H1 (cell line): ENCODE results near the gene OR10J5. TPM values are rescaled to one million over a fixed set of nuclear protein-coding genes. Genes with fewer than 3 reads are reported as not detected.

Source experiments
- CTCF ChIA-PET: fragments of 300-600 bp; sonication (Branson Sonifier 250); formaldehyde crosslinking; loops from one replicate; lab custom pipeline; 2021; ENCODE audit not compliant: partially characterized antibody; lab: Charles Lee
- POLR2A ChIA-PET: fragments of 300-600 bp; sonication (Branson Sonifier 250); formaldehyde crosslinking; loops from one replicate; lab custom pipeline; 2021; ENCODE audit warnings: inconsistent platforms; ENCODE audit not compliant: partially characterized antibody; lab: Charles Lee
- DNase-seq, 2 experiments: peaks; one replicate each; pipeline versions ENCODE4 v3.0.0 to v3.0.0-alpha.2; 2010 to 2022; ENCODE audit warnings: low spot score in 2 of 2, low read depth in 1 of 2, mixed read lengths in 1 of 2
- FAIRE-seq: peaks from 2 replicates; lab custom pipeline; 2011; peaks lifted over from hg19 to GRCh38; lab: Jason Lieb, UNC
- H2AFZ ChIP-seq: 2 replicates; pipeline ENCODE4 v1.8.1; 2012; ENCODE audit warnings: low read length, inconsistent platforms
- H2AK5ac ChIP-seq: 2 replicates; pipeline ENCODE4 v1.6.1; 2013; ENCODE audit warnings: low read depth, low read length
- H2BK120ac ChIP-seq: replicated peaks from 2 replicates; pipeline ENCODE3; 2013; ENCODE audit warnings: low read depth, low read length, inconsistent platforms
- H2BK12ac ChIP-seq: 2 replicates; pipeline ENCODE4 v1.6.1; 2013; ENCODE audit warnings: low read depth, low read length
- H2BK15ac ChIP-seq: 2 replicates; pipeline ENCODE4 v1.6.1; 2013; ENCODE audit warnings: low read length
- H2BK20ac ChIP-seq: 2 replicates; pipeline ENCODE4 v1.6.1; 2013; ENCODE audit warnings: low read length
- H2BK5ac ChIP-seq: 2 replicates; pipeline ENCODE4 v1.6.1; 2013; ENCODE audit warnings: low read depth, low read length
- H3K14ac ChIP-seq: 2 replicates; pipeline ENCODE4 v1.6.1; 2013; ENCODE audit warnings: inconsistent platforms; ENCODE audit not compliant: insufficient read length
- H3K18ac ChIP-seq: 2 replicates; pipeline ENCODE4 v1.6.1; 2013; ENCODE audit warnings: low read length; ENCODE audit errors: extremely low read depth
- H3K23ac ChIP-seq: 2 replicates; pipeline ENCODE4 v1.6.1; 2013; ENCODE audit warnings: inconsistent platforms; ENCODE audit not compliant: insufficient read length
- H3K23me2 ChIP-seq: 2 replicates; pipeline ENCODE4 v1.6.1; 2013; ENCODE audit warnings: low read depth, low read length
- H3K27ac ChIP-seq: 2 replicates; pipeline ENCODE4 v1.6.1; 2011; ENCODE audit warnings: low read depth, low read length, inconsistent platforms
- H3K27me3 ChIP-seq, 4 experiments: replicated peaks in 1 of 4; 1 replicate in 1 of 4; 2 replicates in 3 of 4; pipeline versions ENCODE4 v1.6.1 to v1.8.1; 2011 to 2013; ENCODE audit warnings: low read length in 3 of 4, mild to moderate bottlenecking in 3 of 4, inconsistent platforms in 2 of 4, mixed read lengths in 2 of 4, moderate library complexity in 1 of 4; ENCODE audit not compliant: control insufficient read depth in 3 of 4, insufficient read depth in 3 of 4; ENCODE audit errors: extremely low read depth in 1 of 4
- H3K36me3 ChIP-seq, 4 experiments: 2 replicates each; pipeline versions ENCODE4 v1.6.1 to v1.8.1; 2011 to 2013; ENCODE audit warnings: mild to moderate bottlenecking in 4 of 4, low read length in 3 of 4, moderate library complexity in 2 of 4, control low read depth in 1 of 4, inconsistent platforms in 1 of 4; ENCODE audit not compliant: insufficient read depth in 4 of 4, control insufficient read depth in 2 of 4
- H3K4ac ChIP-seq: replicated peaks from 2 replicates; pipeline ENCODE3; 2013; ENCODE audit warnings: low read length, low read depth, mixed read lengths, inconsistent platforms; ENCODE audit not compliant: insufficient read length
- H3K4me1 ChIP-seq, 4 experiments: replicated peaks in 1 of 4; 1 replicate in 1 of 4; 2 replicates in 3 of 4; pipeline versions ENCODE4 v1.6.1 to v1.8.1; 2011 to 2013; ENCODE audit warnings: low read length in 3 of 4, inconsistent platforms in 2 of 4, mixed read lengths in 1 of 4; ENCODE audit not compliant: insufficient read depth in 4 of 4, control insufficient read depth in 3 of 4
- H3K4me2 ChIP-seq, 2 experiments: 2 replicates each; pipeline versions ENCODE4 v1.6.1 to v1.8.1; 2011 to 2013; ENCODE audit warnings: low read depth in 2 of 2, low read length in 2 of 2, control low read depth in 1 of 2, inconsistent platforms in 1 of 2, mild to moderate bottlenecking in 1 of 2; ENCODE audit not compliant: insufficient read depth in 1 of 2
- H3K4me3 ChIP-seq, 4 experiments: fragments of 200-600, 300-600 bp in 1 of 4; sonication (generic), shearing (Covaris generic), sonication (Bioruptor Twin) in 1 of 4; 2 replicates each; pipeline versions ENCODE4 v1.5.1 to v1.8.1; 2011 to 2016; ENCODE audit warnings: low read length in 4 of 4, low read depth in 3 of 4, control low read depth in 2 of 4, inconsistent platforms in 2 of 4, mild to moderate bottlenecking in 2 of 4, mixed read lengths in 1 of 4, moderate library complexity in 1 of 4; ENCODE audit not compliant: insufficient read depth in 2 of 4; ENCODE audit errors: extremely low read depth in 1 of 4
- H3K56ac ChIP-seq: replicated peaks from 2 replicates; pipeline ENCODE3; 2013; ENCODE audit warnings: low read depth, mild to moderate bottlenecking, mixed read lengths, low read length, inconsistent platforms; ENCODE audit not compliant: insufficient read length
- H3K79me1 ChIP-seq: 2 replicates; pipeline ENCODE4 v1.6.1; 2013; ENCODE audit warnings: low read depth, low read length, control low read depth
- H3K79me2 ChIP-seq, 2 experiments: 2 replicates each; pipeline versions ENCODE4 v1.6.1 to v1.8.1; 2012 to 2013; ENCODE audit warnings: low read length in 2 of 2, mild to moderate bottlenecking in 2 of 2, inconsistent platforms in 1 of 2; ENCODE audit not compliant: insufficient read depth in 2 of 2, control insufficient read depth in 1 of 2
- H3K9ac ChIP-seq, 4 experiments: replicated peaks in 1 of 4; 1 replicate in 1 of 4; 2 replicates in 3 of 4; pipeline versions ENCODE4 v1.6.1 to v1.8.1; 2011 to 2013; ENCODE audit warnings: low read depth in 3 of 4, low read length in 3 of 4, control low read depth in 2 of 4, mild to moderate bottlenecking in 2 of 4, moderate library complexity in 2 of 4, inconsistent platforms in 1 of 4; ENCODE audit errors: extremely low read depth in 1 of 4
- H3K9me3 ChIP-seq, 2 experiments: 2 replicates each; pipeline versions ENCODE4 v1.6.1 to v1.8.1; 2012 to 2013; ENCODE audit warnings: mild to moderate bottlenecking in 2 of 2, moderate library complexity in 2 of 2, control low read depth in 1 of 2, inconsistent platforms in 1 of 2, low read depth in 1 of 2, low read length in 1 of 2, mixed read lengths in 1 of 2; ENCODE audit not compliant: insufficient read depth in 2 of 2
- H4K20me1 ChIP-seq, 2 experiments: replicated peaks in 1 of 2; 2 replicates each; pipeline versions ENCODE3 to v1.8.1; 2011 to 2013; ENCODE audit warnings: inconsistent platforms in 2 of 2, low read length in 2 of 2, mild to moderate bottlenecking in 1 of 2; ENCODE audit not compliant: insufficient read depth in 2 of 2, control insufficient read depth in 1 of 2
- H4K5ac ChIP-seq: 2 replicates; pipeline ENCODE4 v1.6.1; 2013; ENCODE audit warnings: low read length, low read depth, mixed read lengths, inconsistent platforms; ENCODE audit not compliant: insufficient read length
- H4K8ac ChIP-seq: 2 replicates; pipeline ENCODE4 v1.8.0; 2013; ENCODE audit warnings: mild to moderate bottlenecking, moderate library complexity, low read length, inconsistent platforms; ENCODE audit not compliant: insufficient read depth; ENCODE audit errors: extremely low read depth
- H4K91ac ChIP-seq: replicated peaks from 2 replicates; pipeline ENCODE3; 2013; ENCODE audit warnings: low read length, mixed read lengths, inconsistent platforms; ENCODE audit not compliant: insufficient read length
- CBX5 ChIP-seq: fragments of 300-800, 300-1000 bp; sonication (generic); IDR thresholded peaks from 2 replicates; pipeline ENCODE4 v1.7.1; 2016; ENCODE audit warnings: antibody characterized with exemption, low read length, low read depth
- CBX8 ChIP-seq: fragments of 300-800, 300-1000 bp; sonication (generic); IDR thresholded peaks from 2 replicates; pipeline ENCODE4 v1.7.1; 2016; ENCODE audit warnings: low read depth, low read length, borderline replicate concordance
- CEBPB ChIP-seq: IDR thresholded peaks from 2 replicates; pipeline ENCODE4 v1.6.1; 2012; ENCODE audit warnings: low read depth, low read length
- CREB1 ChIP-seq: IDR thresholded peaks from 2 replicates; pipeline ENCODE4 v1.6.1; 2012; ENCODE audit warnings: inconsistent platforms
- CTCF ChIP-seq, 3 experiments: IDR thresholded peaks; 1 replicate in 2 of 3; 2 replicates in 1 of 3; pipeline versions ENCODE4 v1.5.1 to v1.6.1; 2011; ENCODE audit warnings: low read length in 3 of 3, mild to moderate bottlenecking in 3 of 3, inconsistent platforms in 2 of 3, low read depth in 1 of 3, moderate library complexity in 1 of 3; ENCODE audit not compliant: insufficient read depth in 1 of 3; ENCODE audit errors: control extremely low read depth in 1 of 3
- EP300 ChIP-seq, 2 experiments: IDR thresholded peaks; 1 replicate in 1 of 2; 2 replicates in 1 of 2; pipeline ENCODE4 v1.6.1; 2011 to 2012; ENCODE audit warnings: low read depth in 2 of 2, low read length in 2 of 2, mild to moderate bottlenecking in 2 of 2, borderline replicate concordance in 1 of 2, inconsistent platforms in 1 of 2, moderate library complexity in 1 of 2
- HDAC2 ChIP-seq, 2 experiments: fragments of 300-600 bp in 1 of 2; sonication (generic) in 1 of 2; IDR thresholded peaks; 2 replicates each; pipeline ENCODE4 v1.6.1; 2011 to 2012; ENCODE audit warnings: low read depth in 2 of 2, low read length in 2 of 2, mild to moderate bottlenecking in 2 of 2, moderate library complexity in 2 of 2, borderline replicate concordance in 1 of 2, inconsistent platforms in 1 of 2
- MAFK ChIP-seq: IDR thresholded peaks from 2 replicates; pipeline ENCODE4 v1.6.1; 2012; ENCODE audit warnings: low read depth, mild to moderate bottlenecking, improper control_type of control experiment, low read length
- RBBP5 ChIP-seq: IDR thresholded peaks from 2 replicates; pipeline ENCODE4 v1.7.1; 2012; ENCODE audit warnings: low read depth, mild to moderate bottlenecking, inconsistent platforms, low read length, moderate library complexity, borderline replicate concordance
- SIX5 ChIP-seq: IDR thresholded peaks from 2 replicates; pipeline ENCODE4 v1.6.1; 2011; ENCODE audit warnings: mild to moderate bottlenecking, low read depth, low read length
- SP1 ChIP-seq: IDR thresholded peaks from 2 replicates; pipeline ENCODE4 v1.6.1; 2011; ENCODE audit warnings: low read depth, low read length
- SRF ChIP-seq: IDR thresholded peaks from 2 replicates; pipeline ENCODE4 v1.6.1; 2011; ENCODE audit warnings: mild to moderate bottlenecking, low read depth, low read length, moderate library complexity
- YY1 ChIP-seq: IDR thresholded peaks from 2 replicates; pipeline ENCODE4 v1.6.1; 2011; ENCODE audit warnings: low read depth, mild to moderate bottlenecking, low read length
- WGBS, 2 experiments: shearing (Covaris generic) in 1 of 2; methylation state at CpG; one replicate each; pipeline versions ENCODE4 v1.1.6 to v1.1.7; 2013 to 2015; ENCODE audit warnings: low lambda C conversion rate in 2 of 2, mixed read lengths in 2 of 2, inconsistent platforms in 1 of 2, low coverage in 1 of 2, missing lambda C conversion rate in 1 of 2; ENCODE audit not compliant: insufficient replicate concordance in 2 of 2, insufficient coverage in 1 of 2, insufficient read length in 1 of 2; ENCODE audit errors: extremely low coverage in 1 of 2, missing lambda C conversion rate in 1 of 2; 5-methylcytosine and 5-hydroxymethylcytosine counted together
- polyA plus RNA-seq, 7 experiments: library from polyadenylated mRNA; depleted of rRNA in 3 of 7; stranded (reverse) in 5 of 7; unstranded in 2 of 7; fragments of >200 nt in 5 of 7; fragments of 200-250 nt in 2 of 7; gene quantifications; 1 replicate in 5 of 7; 2 replicates in 1 of 7; 4 replicates in 1 of 7; pipeline versions ENCODE4 v1.2.1 to v1.2.3, GENCODE V29; 2011 to 2013; ENCODE audit warnings: missing spikeins in 2 of 7, mixed read lengths in 2 of 7
- total RNA-seq: library from RNA; stranded (reverse); fragmentation: NEBNext Ultra II Directional; extraction: Animal tissue kit (Norgen Biotek cat#: 25700); gene quantifications from 2 replicates; pipeline ENCODE4 v1.2.1, GENCODE V29; 2021

Gene OR10J5
- total and polyA plus RNA-seq, 2 of the 8 experiments (the other 6 are each of a cell fraction or from before 2014, with no cell fraction given) = not detected

GRCh38 chr1:159581422-159581821, 45.6 kb upstream of the OR10J5 start:
- Histone ChIP-seq H2BK120ac (no peak overlapping the region), H2AFZ (no peak overlapping the region), H3K4me2 (no peak overlapping the region), H4K5ac (no peak overlapping the region), H3K56ac (no peak overlapping the region), H3K36me3 (no peaks in the 10 kb centered on the region), H4K20me1 (no peaks in the 10 kb centered on the region), H3K9ac (no peak overlapping the region), H3K27ac (no peak overlapping the region), H3K23ac (no peak overlapping the region), H3K4ac (no peak overlapping the region), H3K79me1 (no peaks in the 10 kb centered on the region), H2BK12ac (no peak overlapping the region), H3K4me3 (no peak overlapping the region), H3K79me2 (no peaks in the 10 kb centered on the region), H4K91ac (no peak overlapping the region), H2AK5ac (no peak overlapping the region), H3K23me2 (no peaks in the 10 kb centered on the region), H3K4me1 (no peaks in the 10 kb centered on the region), H3K9me3 (peaks cover 47 to 54% of the 10 kb centered on the region in 2 experiments; a peak in 3 of 4 replicates), H2BK20ac (no peak overlapping the region), H2BK5ac (no peak overlapping the region), H2BK15ac (no peak overlapping the region), H4K8ac (no peak overlapping the region), H3K14ac (no peak overlapping the region), H3K18ac (no peak overlapping the region), H3K27me3 (no peaks in the 10 kb centered on the region)
- CTCF ChIA-PET = no interaction called here
- DNase-seq (no peak), FAIRE-seq (no peak)
- 81% methylated on average over 1 of the region's 1 CpG; no CpG with 5 or more reads in 1 of the 2 experiments for WGBS, 2 experiments
- POLR2A ChIA-PET = no interaction called here
- TF ChIP-seq CREB1 (no peak), YY1 (no peak), CTCF (IDR thresholded peaks at IDR 0.05; ENCODE audit: control extremely low read depth in 1 of 3, insufficient read depth in 1 of 3, low read depth in 1 of 3, low read length in 3 of 3) (no peak), SP1 (no peak), SRF (no peak), RBBP5 (no peak), MAFK (no peak), HDAC2 (IDR thresholded peaks at IDR 0.05; ENCODE audit: borderline replicate concordance in 1 of 2, low read depth in 2 of 2, low read length in 2 of 2) (no peak), SIX5 (no peak), CBX5 (no peak), CEBPB (no peak), EP300 (IDR thresholded peaks at IDR 0.05; ENCODE audit: borderline replicate concordance in 1 of 2, low read depth in 2 of 2, low read length in 2 of 2) (no peak), CBX8 (no peak)
